K562 (cell line): ENCODE data around the gene FERMT1. TPM values are rescaled to one million over a fixed set of nuclear protein-coding genes. Genes with fewer than 3 reads are reported as not detected.

Experiments used
- ATAC-seq: fragments of 200-7000 bp; cut with Tn5 transposase; 3 replicates; pipeline ENCODE4 v1.9.1; 2020; ENCODE audit warnings: moderate library complexity
- BruUV-seq: library from RNA; stranded (reverse); fragments of 400-500 nt; replicated peaks from 2 replicates; lab custom pipeline; 2021; lab: Mats Ljungman, UMichigan
- CTCF ChIA-PET: fragments of 300-600 bp; formaldehyde crosslinking; extraction: SDS; loops from one replicate; lab custom pipeline; 2021; ENCODE audit warnings: low intra/inter-chr PET ratio; lab: Yijun Ruan, JAX
- POLR2A ChIA-PET: fragments of 300-600, 350-650 bp; sonication (Branson Sonifier 250); formaldehyde crosslinking; extraction: SDS; loops from one replicate; lab custom pipeline; 2021; ENCODE audit warnings: antibody characterized with exemption, inconsistent platforms; lab: Yijun Ruan, JAX
- DNase-seq, 4 experiments: peaks; one replicate each; pipeline versions ENCODE4 v3.0.0 to v3.0.0-alpha.2; 2011 to 2018; ENCODE audit warnings: low spot score in 3 of 4, mixed read lengths in 3 of 4; ENCODE audit errors: extremely low read depth in 1 of 4
- FAIRE-seq: peaks from 2 replicates; lab custom pipeline; 2011; peaks lifted over from hg19 to GRCh38; lab: Jason Lieb, UNC
- H2AFZ ChIP-seq: 2 replicates; pipeline ENCODE4 v1.6.0; 2011; ENCODE audit warnings: low read depth, low read length, control low read depth, inconsistent platforms
- H3K27ac ChIP-seq: fragments of 200-600 bp; 3 replicates; pipeline ENCODE4 v1.8.0; 2011; ENCODE audit warnings: low read depth, mild to moderate bottlenecking, control low read depth, inconsistent platforms, low read length, moderate library complexity, mixed read lengths; ENCODE audit errors: extremely low read depth
- H3K27me3 ChIP-seq, 2 experiments: fragments of 300-600 bp in 1 of 2; 2 replicates in 1 of 2; 3 replicates in 1 of 2; pipeline versions ENCODE4 v1.6.0 to v1.8.0; 2011; ENCODE audit warnings: inconsistent platforms in 2 of 2, low read length in 2 of 2, mild to moderate bottlenecking in 1 of 2, mixed read lengths in 1 of 2, moderate library complexity in 1 of 2; ENCODE audit not compliant: control insufficient read depth in 2 of 2, insufficient read depth in 2 of 2
- H3K36me3 ChIP-seq: fragments of 300-600 bp; 3 replicates; pipeline ENCODE4 v1.8.0; 2011; ENCODE audit warnings: mild to moderate bottlenecking, low read length, inconsistent platforms; ENCODE audit not compliant: control insufficient read depth, insufficient read depth
- H3K4me1 ChIP-seq, 2 experiments: fragments of 200-600 bp in 1 of 2; replicated peaks in 1 of 2; 2 replicates in 1 of 2; 3 replicates in 1 of 2; pipeline versions ENCODE4 v1.5.1 to v1.8.0; 2011; ENCODE audit warnings: inconsistent platforms in 2 of 2, low read length in 2 of 2, mild to moderate bottlenecking in 1 of 2, mixed read lengths in 1 of 2, moderate library complexity in 1 of 2; ENCODE audit not compliant: control insufficient read depth in 2 of 2, insufficient read depth in 2 of 2
- H3K4me2 ChIP-seq: 2 replicates; pipeline ENCODE4 v1.6.1; 2011; ENCODE audit warnings: low read length, control low read depth, inconsistent platforms, mixed read lengths; ENCODE audit not compliant: insufficient read depth
- H3K4me3 ChIP-seq: fragments of 200-600 bp; sonication (generic), shearing (Covaris generic); 2 replicates; pipeline ENCODE4 v1.5.1; 2016; ENCODE audit warnings: control low read depth, inconsistent platforms
- H3K79me2 ChIP-seq: fragments of 200-600 bp; 3 replicates; pipeline ENCODE4 v1.8.0; 2011; ENCODE audit warnings: low read length, inconsistent platforms; ENCODE audit not compliant: control insufficient read depth, insufficient read depth
- H3K9ac ChIP-seq, 2 experiments: 2 replicates each; pipeline versions ENCODE4 v1.6.0 to v1.6.1; 2011; ENCODE audit warnings: low read depth in 2 of 2, low read length in 2 of 2, control low read depth in 1 of 2, inconsistent platforms in 1 of 2, mild to moderate bottlenecking in 1 of 2, mixed read lengths in 1 of 2; ENCODE audit not compliant: insufficient read depth in 1 of 2
- H3K9me1 ChIP-seq: one replicate; pipeline ENCODE4 v1.6.0; 2011; ENCODE audit warnings: inconsistent platforms, mild to moderate bottlenecking, low read length, moderate library complexity; ENCODE audit not compliant: control insufficient read depth, insufficient read depth
- H3K9me3 ChIP-seq: replicated peaks from 2 replicates; pipeline ENCODE4 v1.5.1; 2011; ENCODE audit warnings: low read depth, low read length, inconsistent platforms; ENCODE audit not compliant: control insufficient read depth, insufficient read depth
- H4K20me1 ChIP-seq: replicated peaks from 2 replicates; pipeline ENCODE4 v1.6.1; 2011; ENCODE audit warnings: low read length, inconsistent platforms, mixed read lengths; ENCODE audit not compliant: control insufficient read depth, insufficient read depth
- ADNP ChIP-seq: fragments of 200-800 bp; sonication (Bioruptor generic); IDR thresholded peaks from 2 replicates; pipeline ENCODE4 v1.6.1; 2016; ENCODE audit warnings: missing genetic modification characterization, missing compliant biosample characterization
- MBD2 ChIP-seq: sonication (generic); IDR thresholded peaks from 2 replicates; pipeline ENCODE4 v1.6.1; 2016; ENCODE audit warnings: low read depth, borderline replicate concordance
- POLR3G ChIP-seq: IDR thresholded peaks from 2 replicates; pipeline ENCODE4 v1.6.1; 2011; ENCODE audit not compliant: insufficient read length, insufficient replicate concordance; ENCODE audit errors: extremely low read depth
- RAD21 ChIP-seq, 2 experiments: fragments of 250-450 bp in 1 of 2; fragments of 450-650 bp in 1 of 2; sonication (Bioruptor Pico) in 1 of 2; formaldehyde crosslinking in 1 of 2; IDR thresholded peaks in 1 of 2; conservative IDR thresholded peaks in 1 of 2; 2 replicates each; pipeline versions ENCODE4 v1.4.0 to v1.8.0; 2020 to 2022; ENCODE audit warnings: mild to moderate bottlenecking in 2 of 2, moderate library complexity in 1 of 2
- WGBS: fragments of 100-300 bp; shearing (Covaris generic); methylation state at CpG from one replicate; pipeline ENCODE4 v1.1.6; 2016; ENCODE audit warnings: low coverage, mixed read lengths; ENCODE audit not compliant: insufficient coverage; ENCODE audit errors: missing lambda C conversion rate; 5-methylcytosine and 5-hydroxymethylcytosine counted together
- in situ Hi-C: fragments of 300-500 bp; cut with MboI; formaldehyde crosslinking; loops from 4 replicates; pipeline ENCODE4 v1.15.0; 2018; ENCODE audit warnings: inconsistent platforms, mixed read lengths
- intact Hi-C: fragments of 100-400 bp; cut with micrococcal nuclease; formaldehyde crosslinking; loops from 2 replicates; pipeline ENCODE4 v1.14.2; 2022
- polyA plus RNA-seq, 8 experiments: library from polyadenylated mRNA; depleted of rRNA in 4 of 8; stranded (reverse) in 5 of 8; unstranded in 3 of 8; fragments of >200 nt; fragmentation: Nextera tagmentation in 2 of 8; fragmentation: Illumina TruSeq in 1 of 8; extraction: Ambion mirVana in 2 of 8; extraction: Trizol in 1 of 8; gene quantifications; 2 replicates each; pipeline versions ENCODE4 v1.2.1 to v1.2.3, GENCODE V29; 2011 to 2014; ENCODE audit warnings: inconsistent platforms in 1 of 8, missing spikeins in 1 of 8
- total RNA-seq, 7 experiments: library from RNA; depleted of rRNA in 6 of 7; stranded (reverse); fragments of >200 nt in 6 of 7; fragmentation: Illumina TruSeq in 2 of 7; extraction: Trizol in 2 of 7; gene quantifications; 2 replicates each; pipeline versions ENCODE4 v1.2.1 to v1.2.3, GENCODE V29; 2011 to 2021; ENCODE audit warnings: low replicate concordance in 1 of 7
- TF ChIP-seq, protein P1 (sequence below), 3 experiments: IDR thresholded peaks in 2 of 3; conservative IDR thresholded peaks in 1 of 3; 2 replicates each; pipeline ENCODE4 v1.5.1; 2011 to 2012; ENCODE audit warnings: low read length in 3 of 3, mild to moderate bottlenecking in 3 of 3, control low read depth in 2 of 3, improper control_type of control experiment in 1 of 3, inconsistent platforms in 1 of 3, low read depth in 1 of 3, mixed read lengths in 1 of 3, moderate library complexity in 1 of 3; ENCODE audit not compliant: insufficient read depth in 2 of 3

Gene FERMT1
- total and polyA plus RNA-seq, 9 of the 15 experiments (the other 6 are each of a cell fraction or from before 2014, with no cell fraction given) = 0.07 TPM; not detected in 8

DNA sequence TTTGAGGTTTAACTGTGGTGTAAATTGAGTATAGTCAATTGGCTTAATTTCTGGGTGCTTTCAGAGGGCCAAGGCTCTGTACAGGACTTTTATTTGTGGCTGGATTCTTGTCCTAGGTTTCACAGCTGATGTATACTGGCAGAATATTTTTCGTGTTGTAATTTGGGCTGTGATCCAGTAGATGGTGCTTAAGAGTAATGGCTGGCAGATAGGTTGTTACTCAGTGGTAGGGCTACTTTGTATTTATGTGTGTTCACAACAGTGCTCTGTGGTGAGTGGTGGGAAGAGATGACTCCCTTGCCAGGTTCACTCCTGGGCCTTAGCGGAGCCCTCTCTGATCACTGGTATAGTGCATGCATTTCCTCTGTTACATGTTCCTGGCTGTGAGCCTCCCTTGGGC, 34.5 kb upstream of the FERMT1 start:
- no peak overlapping the region for H3K4me3 ChIP-seq
- POLR2A ChIA-PET = no interaction called here
- no peaks in the 10 kb centered on the region for H3K27me3 ChIP-seq
- H3K79me2 ChIP-seq = no peaks in the 10 kb centered on the region
- CTCF ChIA-PET = no interaction called here
- H3K36me3 ChIP-seq = no peaks in the 10 kb centered on the region
- no peaks in the 10 kb centered on the region for H3K9me1 ChIP-seq
- H4K20me1 ChIP-seq = no peaks in the 10 kb centered on the region
- ATAC-seq (no peak; the same call in 2 of the 3 replicates), FAIRE-seq (no peak), DNase-seq (no peak)
- intact Hi-C loops (no loop called here), in situ Hi-C loops (no loop called here)
- no peaks in the 10 kb centered on the region for H3K4me1 ChIP-seq
- no peaks in the 10 kb centered on the region for H3K9me3 ChIP-seq
- no peak overlapping the region for H3K4me2 ChIP-seq
- no peak for TF ChIP-seq ADNP (tag)
- TF ChIP-seq RAD21 (CRISPR knock-in tag; conservative IDR thresholded peaks at IDR 0.05 in 1 of 2, IDR thresholded peaks at IDR 0.05 in 1 of 2) = peak in 1 of 2 experiments; percentile 35; a peak in 2 of 4 replicates
- no peak for TF ChIP-seq POLR3G
- no peak for TF ChIP-seq MBD2
- TF ChIP-seq, protein P1, sequence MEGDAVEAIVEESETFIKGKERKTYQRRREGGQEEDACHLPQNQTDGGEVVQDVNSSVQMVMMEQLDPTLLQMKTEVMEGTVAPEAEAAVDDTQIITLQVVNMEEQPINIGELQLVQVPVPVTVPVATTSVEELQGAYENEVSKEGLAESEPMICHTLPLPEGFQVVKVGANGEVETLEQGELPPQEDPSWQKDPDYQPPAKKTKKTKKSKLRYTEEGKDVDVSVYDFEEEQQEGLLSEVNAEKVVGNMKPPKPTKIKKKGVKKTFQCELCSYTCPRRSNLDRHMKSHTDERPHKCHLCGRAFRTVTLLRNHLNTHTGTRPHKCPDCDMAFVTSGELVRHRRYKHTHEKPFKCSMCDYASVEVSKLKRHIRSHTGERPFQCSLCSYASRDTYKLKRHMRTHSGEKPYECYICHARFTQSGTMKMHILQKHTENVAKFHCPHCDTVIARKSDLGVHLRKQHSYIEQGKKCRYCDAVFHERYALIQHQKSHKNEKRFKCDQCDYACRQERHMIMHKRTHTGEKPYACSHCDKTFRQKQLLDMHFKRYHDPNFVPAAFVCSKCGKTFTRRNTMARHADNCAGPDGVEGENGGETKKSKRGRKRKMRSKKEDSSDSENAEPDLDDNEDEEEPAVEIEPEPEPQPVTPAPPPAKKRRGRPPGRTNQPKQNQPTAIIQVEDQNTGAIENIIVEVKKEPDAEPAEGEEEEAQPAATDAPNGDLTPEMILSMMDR (IDR thresholded peaks at IDR 0.05 in 2 of 3, conservative IDR thresholded peaks at IDR 0.05 in 1 of 3; ENCODE audit: insufficient read depth in 2 of 3, low read depth in 1 of 3, low read length in 3 of 3) = peak; percentile 18 to 25 (median 21); a peak in 2 of 6 replicates
- no peak overlapping the region for H2AFZ ChIP-seq
- WGBS = 7% methylated on average over 2 of the region's 2 CpGs
- BruUV-seq = no TSS peak
- H3K9ac ChIP-seq = no peak overlapping the region
- H3K27ac ChIP-seq = no peak overlapping the region
